HG03280 (cell line): ENCODE measurements around the gene FBXL12.
"Not testable (repeated sequence)": the region's sequence is repeated elsewhere in the genome, so short reads cannot be mapped to it uniquely, and the experiment has no call there.

ENCODE experiments used
- ATAC-seq: cut with Tn5 transposase; IDR thresholded peaks from one replicate; pipeline ENCODE4 v1.9.1; 2021; ENCODE audit warnings: mild to moderate bottlenecking, moderate library complexity; ENCODE audit not compliant: unreplicated experiment

FBXL12 gene, protein sequence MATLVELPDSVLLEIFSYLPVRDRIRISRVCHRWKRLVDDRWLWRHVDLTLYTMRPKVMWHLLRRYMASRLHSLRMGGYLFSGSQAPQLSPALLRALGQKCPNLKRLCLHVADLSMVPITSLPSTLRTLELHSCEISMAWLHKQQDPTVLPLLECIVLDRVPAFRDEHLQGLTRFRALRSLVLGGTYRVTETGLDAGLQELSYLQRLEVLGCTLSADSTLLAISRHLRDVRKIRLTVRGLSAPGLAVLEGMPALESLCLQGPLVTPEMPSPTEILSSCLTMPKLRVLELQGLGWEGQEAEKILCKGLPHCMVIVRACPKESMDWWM

DNA sequence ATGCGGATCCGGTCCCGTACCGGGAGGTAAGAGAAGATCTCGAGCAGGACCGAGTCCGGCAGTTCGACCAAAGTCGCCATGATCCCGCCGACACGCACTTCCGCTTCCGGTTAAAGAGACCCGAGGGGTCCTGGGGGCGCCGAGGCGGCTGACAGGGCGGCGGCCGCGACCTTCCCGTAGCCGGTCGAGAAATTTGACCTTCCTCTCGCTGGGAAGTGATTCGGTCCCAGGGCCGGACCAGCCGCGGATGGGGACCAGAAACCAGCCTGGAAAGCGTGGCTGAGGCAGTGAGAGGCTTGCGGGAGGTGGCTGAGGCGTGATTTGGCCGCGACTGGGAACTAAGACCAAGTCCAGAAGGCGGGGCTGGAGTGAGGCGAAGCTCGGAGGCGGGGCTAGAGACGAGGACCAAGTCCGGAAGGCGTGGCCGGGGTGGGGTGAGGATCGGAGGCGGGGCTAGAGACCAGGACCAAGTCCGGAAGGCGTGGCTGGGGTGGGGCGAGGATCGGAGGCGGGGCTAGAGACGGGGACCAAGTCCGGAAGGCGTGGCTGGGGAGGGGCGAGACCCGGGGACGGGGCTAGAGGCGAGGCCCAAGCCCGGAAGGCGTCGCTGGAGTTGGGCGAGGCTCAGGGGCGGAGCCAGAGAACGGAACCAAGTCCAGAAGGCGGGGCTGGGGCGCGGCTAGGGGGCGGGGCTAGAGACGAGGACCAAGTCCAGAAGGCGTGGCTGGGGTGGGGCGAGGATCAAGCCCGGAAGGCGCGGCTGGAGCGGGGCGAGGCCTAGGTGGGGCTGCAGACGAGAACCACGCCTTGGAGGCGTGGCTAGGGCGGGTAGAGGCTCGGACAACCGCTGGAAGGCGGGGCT lies at the start of gene FBXL12:
TSS of gene FBXL12 (minus strand) at position 346 of the 862 bp plus-strand sequence. CDS start at position 80, 266 bp downstream.
- ATAC-seq, result peak; percentile 86

DNA sequence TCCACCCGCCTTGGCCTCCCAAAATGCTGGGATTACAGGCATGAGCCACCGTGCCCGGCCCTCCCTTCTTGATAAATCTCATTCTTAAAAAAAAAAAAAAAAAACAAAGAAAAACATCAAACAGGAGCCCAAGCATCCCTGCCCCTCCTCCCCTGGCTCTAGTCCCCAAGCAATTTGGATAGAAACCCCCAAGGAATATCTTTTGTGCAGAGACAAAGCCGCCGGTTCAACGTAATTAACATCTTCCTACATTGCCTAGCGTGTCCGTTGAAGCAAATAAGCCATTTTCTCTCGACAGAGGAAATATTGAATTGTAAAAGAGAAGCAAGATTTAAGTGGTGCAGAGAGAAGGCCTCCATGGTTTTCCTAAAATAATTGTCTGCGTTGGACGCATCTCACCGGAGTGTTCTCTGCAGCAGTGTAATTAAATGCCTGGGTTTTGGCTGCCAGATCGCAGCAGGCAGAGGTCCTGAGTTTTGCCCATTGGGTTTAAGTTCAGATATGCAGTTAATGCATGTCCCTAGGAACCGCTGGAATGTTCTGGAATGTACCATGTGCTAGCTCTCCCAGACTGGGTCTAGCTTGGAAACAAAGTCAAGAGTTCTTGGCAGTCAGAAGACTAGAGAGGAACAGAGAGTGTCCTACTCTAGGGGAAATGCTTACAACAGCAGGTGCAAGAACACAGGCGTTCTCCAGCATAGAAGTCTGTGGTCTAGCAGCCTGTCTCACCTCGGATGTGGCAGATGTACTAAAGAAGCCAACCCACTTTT lies 47.0 kb upstream of the FBXL12 start:
- no peak for ATAC-seq

DNA sequence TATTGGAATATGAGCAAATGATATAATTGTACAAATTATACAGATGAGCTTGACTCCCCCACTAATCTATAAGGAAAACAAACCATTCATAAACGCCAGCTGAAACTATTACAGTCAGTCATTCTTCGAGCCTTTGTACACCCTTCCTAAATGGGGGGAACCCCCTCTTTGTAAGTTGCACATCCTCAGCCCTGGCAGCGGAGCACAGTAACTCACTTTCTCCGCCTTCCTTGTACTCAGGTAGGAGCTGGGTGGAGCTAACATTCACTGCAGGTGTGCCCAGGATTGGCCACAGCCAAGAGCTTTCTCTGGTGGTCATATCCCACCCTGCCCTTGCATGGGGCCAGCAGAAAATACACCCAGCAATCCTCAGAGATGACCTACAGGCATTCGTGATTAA lies 44.9 kb upstream of the FBXL12 start:
- ATAC-seq, result no peak

DNA sequence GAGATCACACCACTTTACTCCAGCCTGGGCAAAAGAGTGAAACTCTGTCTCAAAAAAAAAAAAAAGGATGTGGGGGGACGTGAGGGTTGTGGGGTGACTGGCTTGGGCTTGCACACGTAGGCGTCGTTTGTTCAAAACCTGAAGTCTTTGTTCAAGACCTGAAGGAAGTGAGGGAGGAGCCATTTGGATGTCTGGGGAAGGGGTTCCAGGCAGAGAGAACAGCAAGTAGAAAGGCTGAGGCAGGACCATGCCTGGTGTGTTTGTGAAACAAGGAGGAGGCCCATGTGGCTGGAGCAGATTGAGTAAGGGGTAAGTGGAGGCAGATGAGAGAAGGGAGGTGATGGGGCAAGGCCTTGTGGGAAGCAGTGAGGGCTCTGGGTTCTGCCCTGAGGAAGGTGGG lies 44.1 kb upstream of the FBXL12 start:
- ATAC-seq, result no peak

DNA sequence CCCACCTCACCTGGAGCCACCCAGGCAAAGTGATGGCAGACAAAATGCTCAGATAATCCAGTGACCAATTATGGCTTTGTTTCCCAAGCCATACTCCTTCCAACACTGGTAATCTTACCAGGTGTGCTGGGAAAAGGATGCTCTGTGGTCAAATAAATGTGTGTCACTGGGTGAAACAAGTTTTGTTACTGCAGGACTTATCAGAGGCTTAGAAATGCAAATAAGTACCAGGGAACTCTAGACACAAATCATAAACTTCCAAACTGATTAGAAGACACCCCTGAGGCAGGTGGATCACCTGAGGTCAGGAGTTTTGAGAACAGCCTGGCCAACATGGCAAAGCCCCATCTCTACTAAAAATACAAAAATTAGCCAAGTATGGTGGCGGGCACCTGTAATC lies 42.6 kb upstream of the FBXL12 start:
- no peak for ATAC-seq

DNA sequence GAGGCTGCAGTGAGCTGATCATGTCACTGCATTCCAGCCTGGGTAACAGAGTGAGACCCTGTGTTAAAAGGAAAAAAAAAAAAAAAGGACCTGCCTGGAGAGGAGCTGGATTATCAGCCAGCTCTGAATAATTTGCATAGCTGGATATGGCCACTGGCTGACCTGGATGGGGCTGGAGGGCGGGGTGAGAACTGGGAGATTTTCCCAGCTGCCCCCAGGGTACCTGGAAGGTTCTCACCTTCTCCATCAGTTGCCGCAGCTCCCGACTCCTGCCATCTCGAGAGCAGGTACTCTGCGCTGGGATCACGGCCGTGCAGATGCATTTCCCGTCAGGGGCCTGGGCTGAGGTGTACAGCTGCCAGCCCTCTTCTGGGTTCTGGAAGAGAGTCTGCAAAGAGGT lies 41.5 kb upstream of the FBXL12 start:
- no peak for ATAC-seq

DNA sequence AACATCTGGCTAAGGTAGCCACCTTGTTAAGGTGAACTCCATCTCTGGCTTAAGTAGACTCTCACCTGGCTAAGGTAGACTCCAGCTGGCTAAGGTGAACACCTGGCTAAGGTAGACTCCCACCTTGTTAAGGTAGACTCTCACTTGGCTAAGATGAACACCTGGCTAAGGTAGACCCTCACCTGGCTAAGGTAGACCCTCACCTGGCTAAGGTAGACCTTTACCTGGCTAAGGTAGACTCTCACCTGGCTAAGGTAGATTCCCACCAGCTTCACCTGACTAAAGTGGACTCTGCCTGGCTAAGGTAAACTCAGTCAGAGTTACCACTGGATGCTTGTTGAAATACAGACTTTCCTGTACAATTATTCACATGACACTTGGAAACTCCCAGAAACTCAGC lies 39.9 kb upstream of the FBXL12 start:
- ATAC-seq, result no peak

DNA sequence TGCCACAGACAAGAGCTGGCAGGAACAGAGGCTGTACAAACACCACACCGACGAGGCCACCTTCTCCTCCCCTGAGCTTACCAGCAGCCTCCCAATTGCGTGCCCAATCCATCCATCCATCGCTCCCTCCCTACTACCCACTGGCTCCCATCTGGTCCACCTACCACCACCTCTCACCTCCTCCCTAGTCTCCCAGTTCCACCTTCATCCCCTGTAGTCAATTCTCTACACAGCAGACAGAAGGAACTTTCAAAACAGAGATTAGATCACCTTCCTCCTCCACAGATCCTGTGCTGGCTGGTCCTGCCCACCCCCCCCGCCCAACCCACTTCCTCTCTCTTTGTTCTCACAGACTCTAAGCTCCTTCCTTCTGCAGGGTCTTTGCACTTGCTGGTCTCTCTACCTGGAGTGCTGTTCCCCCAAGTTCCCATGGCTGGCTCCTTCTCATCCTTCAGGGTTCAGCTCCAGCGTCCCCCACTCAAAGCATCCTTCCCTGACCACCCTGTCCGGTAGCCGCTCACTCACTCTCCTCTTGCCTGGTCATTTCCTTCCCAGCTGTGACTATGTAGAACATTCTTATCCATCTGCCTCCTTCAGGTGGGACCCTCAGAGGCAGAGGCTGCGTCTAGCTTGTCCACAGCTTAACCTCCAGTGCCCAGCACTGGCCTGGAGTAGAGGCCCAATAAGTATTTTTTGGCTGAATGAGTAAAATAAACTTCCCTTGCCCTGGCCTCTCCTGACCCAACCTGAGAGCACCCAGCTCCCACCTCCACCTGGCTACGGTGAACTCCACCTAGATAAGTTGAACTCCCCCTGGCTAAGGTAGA lies 39.3 kb upstream of the FBXL12 start:
- no peak for ATAC-seq

DNA sequence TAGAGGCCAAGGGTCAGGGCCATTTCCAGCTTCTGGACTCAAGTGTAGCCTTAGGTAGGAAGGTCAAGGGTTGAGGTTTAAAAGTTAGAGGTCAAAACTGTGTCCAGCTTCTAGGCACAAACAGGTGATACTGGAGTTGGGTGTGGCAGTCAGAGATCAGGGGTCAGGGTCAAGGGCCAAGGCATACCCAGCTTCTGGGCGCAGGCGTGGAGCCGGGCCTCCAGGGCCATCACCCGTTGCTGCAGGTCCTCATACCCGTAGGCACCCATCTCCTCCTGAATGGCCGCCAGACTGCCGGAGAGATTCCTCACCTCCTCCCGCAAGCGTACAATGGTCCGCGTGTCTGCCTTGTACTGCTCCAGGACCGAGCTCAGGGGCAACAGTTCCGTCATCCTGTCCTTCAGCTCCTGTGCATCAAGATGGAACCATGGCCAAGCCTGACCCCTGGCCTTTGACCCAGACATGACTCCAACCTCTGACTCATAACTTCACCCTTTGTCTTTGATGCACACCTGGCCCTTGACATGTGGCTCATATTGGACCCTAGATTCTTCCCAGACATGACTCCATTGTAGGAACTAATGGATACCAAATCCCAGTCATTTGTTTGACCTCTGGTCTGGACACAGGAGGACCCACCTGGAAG lies 38.3 kb upstream of the FBXL12 start:
- no peak for ATAC-seq

DNA sequence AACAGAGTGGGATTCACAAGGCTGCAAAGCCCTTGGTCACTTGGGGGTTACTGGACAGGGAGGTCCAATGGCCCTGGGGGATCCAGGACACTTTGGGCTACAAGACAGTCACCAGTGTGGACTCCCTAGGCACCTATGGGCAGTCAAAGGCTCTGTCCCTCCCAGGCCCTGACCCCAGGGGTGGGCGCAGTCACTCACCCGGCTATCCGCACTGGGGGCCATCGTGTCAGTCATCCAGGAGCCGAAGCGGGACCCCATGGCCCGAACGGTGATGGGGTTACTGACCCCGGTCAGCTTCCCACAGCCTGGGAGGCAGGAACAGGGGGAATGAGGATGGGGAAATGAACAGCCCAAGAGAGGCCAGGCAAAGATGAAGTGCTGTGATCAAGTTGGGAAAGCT lies 37.7 kb upstream of the FBXL12 start:
- no peak for ATAC-seq

DNA sequence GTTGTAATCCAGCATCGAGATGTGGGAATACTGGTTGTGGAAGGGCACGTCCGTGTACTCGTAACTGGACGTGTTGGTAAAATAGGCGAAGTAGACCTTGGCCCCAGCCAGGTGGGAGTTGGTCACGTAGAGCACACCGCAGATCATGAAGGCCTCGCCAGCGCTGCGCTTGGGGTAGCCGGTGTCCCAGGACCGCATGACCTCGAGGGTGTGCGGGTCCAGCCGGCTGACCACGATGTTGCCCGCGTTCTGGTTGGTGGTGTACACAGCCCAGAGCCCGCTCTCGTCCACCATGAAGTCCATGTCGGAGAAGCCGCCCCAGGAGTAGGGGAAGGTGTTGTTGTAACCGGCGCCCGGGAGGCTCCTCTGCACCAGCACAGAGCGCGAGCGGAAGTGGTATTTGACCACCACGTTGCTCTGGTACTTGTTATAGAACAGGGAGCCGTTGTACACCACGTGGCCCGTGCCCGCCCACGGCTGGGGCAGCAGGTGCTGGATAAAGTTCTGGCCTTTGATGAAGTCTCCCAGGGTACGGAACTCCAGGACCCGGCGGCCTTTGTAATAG lies 35.5 kb upstream of the FBXL12 start:
- no peak for ATAC-seq

DNA sequence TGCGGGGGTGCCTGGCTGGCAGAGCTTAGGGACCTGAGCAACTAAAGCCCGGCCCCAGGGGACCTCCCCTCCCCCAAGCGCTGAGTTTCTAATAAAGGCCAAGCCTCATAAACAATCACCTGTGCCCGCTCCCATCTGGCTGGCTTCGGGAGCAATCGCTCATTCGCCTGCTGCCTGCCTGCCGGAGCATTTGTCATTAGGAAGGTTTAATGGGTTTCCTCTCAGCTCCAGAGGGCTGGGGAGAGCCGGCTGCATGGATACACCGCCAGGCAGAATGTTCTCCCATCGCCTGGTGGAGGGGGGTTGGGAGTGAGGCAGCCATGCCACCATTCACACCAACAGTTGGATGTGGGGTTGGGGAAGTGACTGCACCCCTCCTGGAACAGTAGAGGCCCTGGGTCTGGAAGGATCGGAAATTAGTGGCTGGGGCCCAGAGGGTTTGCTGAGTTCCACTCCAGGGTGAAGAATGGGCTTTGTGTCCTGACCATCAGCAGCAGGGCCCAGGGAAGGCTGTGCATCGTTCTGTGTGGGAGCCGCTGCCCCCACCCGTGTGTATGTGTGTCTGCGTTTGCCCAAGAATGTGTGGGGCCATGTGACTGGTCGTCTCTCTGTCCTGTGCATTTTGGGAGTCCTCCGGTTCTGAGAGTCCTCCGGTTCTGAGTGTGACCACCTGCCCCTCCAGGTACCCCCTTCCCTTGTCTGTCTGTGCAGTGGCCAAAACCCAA lies 31.5 kb upstream of the FBXL12 start:
- no peak for ATAC-seq

DNA sequence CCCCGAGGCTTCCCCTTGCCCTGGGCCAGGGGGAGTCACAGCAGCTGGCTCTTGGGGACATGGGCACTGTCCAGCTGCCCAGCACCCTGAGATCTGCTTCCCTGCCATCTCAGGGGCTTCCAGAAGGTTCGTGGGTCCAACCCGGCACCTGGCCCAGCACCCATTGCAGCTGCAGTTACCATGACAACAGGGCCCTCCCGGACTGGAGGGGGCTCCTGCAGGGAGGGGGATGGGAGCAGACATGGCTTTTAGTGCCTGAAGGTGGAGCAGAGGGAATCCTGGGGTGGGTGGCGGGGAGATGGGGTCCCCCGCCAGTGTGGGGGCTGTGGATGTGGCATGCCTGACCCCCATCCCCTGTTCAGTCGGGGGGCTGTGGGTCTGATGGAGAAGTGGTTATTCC lies 30.9 kb upstream of the FBXL12 start:
- ATAC-seq, result no peak

DNA sequence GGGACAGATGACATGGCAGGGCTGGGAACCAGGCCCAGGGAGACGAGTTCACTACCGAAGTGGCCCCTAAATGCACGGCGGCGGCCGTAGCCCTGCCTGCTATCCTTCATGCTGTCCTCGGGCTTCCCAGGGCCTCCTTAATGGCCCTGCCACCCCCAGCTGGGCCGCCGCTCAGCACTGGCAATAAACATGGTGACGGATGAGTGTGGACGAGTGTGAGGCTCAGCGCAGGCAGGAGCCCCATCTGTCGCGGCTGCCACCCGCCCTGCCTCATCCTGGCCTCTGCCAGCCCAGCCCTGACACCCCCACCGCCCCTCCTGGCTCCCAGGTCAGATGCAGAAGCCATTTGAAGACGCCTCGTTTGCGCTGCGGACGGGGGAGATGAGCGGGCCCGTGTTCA lies 29.9 kb upstream of the FBXL12 start:
- ATAC-seq, result no peak

DNA sequence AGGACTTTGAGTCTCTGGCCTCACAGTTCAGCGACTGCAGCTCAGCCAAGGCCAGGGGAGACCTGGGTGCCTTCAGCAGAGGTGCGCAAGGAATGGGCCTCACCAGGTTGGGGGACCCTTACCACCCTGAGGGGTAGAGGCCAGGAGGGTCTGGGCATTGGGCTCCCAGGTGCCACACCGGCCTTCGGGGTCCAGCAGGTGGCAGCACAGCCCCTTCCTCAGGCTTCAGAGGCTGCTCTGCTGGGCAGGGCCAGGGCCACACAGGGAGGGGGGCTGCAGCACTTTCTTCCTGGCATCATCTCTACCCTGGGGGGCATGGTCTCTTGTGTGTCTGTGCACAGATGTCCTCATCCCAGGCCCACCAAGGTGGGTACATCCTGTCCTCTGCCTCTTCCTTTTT lies 29.2 kb upstream of the FBXL12 start:
- no peak for ATAC-seq

DNA sequence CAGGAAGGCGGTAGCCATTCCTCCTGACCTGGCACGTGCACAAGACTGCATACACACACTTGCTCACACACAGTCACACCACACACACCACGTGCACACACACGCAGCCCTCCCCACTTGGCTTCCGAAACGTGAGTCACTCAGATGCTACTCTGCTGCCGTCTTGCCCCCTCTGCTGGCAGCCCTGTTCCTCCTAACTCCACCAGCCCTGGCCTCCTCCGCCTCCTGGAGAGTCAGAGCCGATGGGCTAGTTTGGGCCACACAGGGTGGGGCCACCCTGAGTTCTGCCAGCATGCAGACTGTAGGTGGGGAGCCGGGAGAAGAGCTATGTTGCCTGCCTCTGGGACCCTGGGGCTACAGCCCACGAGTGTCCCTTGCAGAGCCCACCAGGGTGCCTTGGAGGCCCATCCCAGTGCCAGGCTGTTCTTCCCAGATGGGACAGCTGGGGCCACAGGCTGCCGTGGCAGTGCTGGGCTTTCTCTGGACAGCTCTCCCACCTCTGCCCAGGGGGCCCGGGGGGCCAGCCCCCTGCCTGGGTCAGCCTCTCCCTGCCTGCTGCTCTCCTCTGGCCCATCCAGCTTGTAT lies 28.3 kb upstream of the FBXL12 start:
- ATAC-seq, result no peak

DNA sequence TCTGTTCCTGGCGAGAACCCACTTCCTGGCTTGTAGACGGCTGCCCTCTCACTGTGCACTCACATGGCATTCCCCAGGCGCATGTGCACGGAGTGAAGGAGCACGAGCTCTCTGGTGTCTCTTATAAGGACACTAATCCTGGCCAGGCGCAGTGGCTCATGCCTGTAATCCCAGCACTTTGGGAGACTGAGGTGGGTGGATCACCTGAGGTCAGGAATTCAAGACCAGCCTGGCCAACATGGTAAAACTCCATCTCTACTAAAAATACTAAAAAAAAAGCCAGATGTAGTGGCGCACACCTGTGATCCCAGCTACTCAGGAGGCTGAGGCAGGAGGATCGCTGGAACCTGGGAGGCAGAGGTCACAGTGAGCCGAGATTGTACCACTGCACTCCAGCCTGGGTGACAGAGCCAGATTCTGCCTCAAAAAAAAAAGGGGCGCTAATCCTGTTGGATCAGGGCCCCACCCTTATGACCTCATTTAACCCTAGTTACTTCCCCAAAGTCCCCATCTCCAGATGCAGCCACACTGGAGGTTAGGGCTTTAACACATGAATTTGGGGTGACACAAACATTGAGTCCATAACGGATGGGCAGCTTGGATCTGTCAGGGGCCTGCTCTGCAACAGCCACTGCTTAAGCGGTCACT lies 24.9 kb upstream of the FBXL12 start:
- ATAC-seq, result not testable (repeated sequence)
